ENCODE results near the gene SPOCK1.

Gene SPOCK1

GRCh38 chr5:137071526-137071925, 427.6 kb downstream of the SPOCK1 start:
- DNase-seq (ENCODE audit: low read depth), result no peak

- DNase-seq (ENCODE audit: low read depth), result no peak
Observed at GRCh38 chr5:137070521-137070920, 428.6 kb downstream of the SPOCK1 start.

- DNase-seq (ENCODE audit: low read depth), result no peak
Observed at GRCh38 chr5:137069358-137069757, 429.8 kb downstream of the SPOCK1 start.

- no peak for DNase-seq (ENCODE audit: low read depth)
Observed at GRCh38 chr5:137061382-137061781, 437.7 kb downstream of the SPOCK1 start.

DNA sequence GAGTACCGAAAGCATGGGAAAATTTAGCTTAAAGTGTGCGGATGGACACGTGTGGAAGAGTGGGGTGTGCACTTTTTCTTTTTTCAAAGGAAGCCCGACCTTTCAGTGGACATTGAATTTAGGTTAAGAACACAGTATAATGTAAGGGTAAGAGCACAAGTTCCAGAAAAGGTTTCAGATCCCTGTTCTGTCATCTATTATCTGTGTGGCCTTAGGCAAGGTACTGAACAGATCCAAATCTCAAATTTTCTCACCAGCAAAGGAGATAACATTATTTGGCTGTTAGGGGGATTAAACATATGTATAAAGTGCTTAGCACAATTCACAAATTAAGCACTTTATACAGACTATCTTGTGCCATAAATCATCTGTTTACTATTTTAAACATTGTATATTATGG, 441.0 kb downstream of the SPOCK1 start:
- DNase-seq (ENCODE audit: low read depth), result no peak

DNA sequence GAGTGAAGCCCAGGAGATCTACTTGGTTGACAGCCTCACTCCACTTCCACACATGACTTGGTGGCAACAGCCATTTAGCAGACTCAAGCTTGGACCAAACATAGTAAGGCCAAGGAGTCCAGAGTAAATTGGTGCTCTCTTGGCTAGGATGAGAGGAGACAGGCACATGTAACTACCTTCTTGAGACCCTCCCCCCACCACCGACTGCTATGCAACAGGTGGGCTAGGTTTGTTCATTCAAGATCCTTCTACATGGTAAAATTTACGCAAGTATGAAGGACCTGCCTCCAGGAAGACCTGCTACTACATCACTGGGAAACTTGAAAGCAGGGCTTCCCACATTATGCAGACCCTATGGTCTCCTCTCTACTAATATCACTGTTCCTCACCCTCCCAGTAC, 442.4 kb downstream of the SPOCK1 start:
- no peak for DNase-seq (ENCODE audit: low read depth)

DNA sequence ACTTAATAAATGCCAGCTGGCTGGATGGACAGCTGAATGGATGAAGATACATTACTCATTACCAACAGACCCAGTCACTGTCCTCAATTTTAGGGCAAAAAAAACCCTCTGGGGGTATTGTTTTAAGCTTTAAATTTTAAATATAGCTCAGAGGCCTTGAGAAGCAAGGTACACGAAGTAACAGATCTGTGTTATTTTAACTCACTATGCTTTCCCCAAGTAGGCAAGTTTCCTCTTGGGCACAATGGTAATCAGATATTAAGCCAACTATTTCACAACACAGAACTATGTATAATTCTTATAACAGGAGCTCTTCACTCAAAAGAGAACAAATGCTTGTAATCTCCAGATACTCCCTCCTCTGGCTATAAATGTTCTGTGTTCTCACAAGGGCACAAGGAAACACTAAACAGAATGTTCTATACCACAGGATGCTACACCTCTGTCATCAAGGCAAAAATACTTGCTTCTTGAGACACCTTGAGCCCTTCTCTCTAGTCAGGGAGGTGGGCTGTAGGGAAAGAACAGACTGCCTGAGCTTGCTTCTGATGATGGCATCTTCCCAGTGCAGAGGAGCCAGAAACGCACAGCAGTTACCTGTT, 443.8 kb downstream of the SPOCK1 start:
- no peak for DNase-seq (ENCODE audit: low read depth)

DNA sequence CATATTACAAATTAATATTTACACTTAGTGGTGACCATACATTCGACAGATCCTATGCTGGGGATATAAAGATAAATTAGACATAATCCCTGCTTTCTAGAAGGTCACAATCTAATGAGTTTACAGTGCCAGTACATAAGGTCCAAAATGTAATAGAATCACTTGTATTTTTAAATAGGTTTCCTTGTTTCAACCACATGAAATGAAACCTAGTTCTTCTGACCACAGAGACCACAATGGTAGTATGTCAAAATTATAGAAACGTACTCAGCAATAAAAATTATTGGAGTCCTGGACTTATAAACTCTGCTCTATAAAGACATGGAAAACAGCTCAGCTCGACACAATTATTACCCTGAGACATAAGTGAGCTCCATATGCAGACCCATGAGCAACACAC, 444.3 kb downstream of the SPOCK1 start:
- no peak for DNase-seq (ENCODE audit: low read depth)

DNA sequence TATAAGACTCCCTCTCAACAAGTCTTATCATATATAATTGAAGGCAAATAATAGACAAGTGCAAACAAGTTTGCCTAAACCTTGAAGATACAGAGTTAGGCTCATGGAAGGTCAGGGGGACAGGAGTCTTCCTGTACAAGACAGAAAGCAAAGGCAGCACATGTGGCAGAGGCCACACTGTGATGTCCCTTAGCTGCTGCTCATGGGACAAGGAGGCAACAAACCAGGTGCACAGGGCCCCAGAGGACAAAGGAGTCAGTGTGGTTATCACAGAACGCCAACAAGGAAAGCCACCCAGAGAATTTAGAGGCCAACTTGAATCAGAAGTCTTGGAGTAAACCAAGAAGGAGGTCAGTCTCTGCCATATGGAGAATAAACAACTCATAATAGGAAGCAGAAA, 444.8 kb downstream of the SPOCK1 start:
- no peak for DNase-seq (ENCODE audit: low read depth)

DNA sequence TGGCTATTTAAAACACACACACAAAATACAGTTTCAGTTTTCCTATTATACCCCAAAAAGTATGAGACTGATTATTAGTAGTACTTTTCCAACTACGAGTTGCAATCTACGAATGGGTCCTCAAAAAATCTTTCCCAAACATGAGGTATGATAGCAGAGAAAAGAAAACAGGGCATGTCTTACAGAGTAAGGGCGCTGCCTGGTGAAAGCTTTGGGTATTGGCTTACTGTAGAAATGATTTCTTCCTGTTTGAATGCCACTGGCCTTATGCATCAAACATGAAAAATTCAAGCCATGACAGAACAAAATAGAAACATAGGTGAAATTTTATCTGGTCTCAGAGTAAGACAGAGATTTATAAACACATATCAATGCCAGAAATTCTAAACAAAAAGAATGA, 448.0 kb downstream of the SPOCK1 start:
- peak; percentile 17 for DNase-seq (ENCODE audit: low read depth)

DNA sequence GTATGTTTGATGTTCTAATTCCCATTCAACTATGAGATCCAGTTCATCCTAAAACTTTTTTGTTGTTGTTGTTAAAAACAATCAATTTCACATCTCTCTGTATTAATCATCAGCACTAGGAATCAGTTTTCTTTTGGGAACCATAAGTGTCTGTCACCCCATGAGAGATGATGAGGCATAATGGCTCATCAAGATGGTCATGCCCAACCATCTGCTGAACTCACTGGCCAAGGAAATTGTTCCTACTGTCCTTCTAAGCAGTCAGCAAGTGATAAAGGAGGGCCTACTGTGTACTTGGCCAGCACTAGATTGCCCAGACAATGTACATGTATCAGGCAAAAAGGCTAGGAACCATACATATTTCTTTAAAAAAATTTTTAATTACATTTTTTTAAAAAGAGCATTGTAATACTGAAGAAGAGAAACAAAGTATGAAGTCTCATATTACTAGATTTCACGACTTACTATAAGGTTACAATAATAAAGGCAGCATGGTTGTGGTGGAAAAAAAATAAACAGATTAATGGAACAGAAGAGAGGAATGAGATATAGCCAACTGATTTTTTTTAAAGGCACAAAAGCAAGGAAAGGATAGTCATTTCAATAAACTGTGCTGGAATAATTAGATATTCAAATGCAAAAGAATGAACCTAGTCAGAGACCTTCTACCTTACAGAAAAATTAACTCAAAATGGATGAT, 458.3 kb downstream of the SPOCK1 start:
- peak; percentile 19 for DNase-seq (ENCODE audit: low read depth)

GRCh38 chr5:137040024-137040423, 459.1 kb downstream of the SPOCK1 start:
- DNase-seq (ENCODE audit: low read depth), result no peak

GRCh38 chr5:137037848-137038247, 461.3 kb downstream of the SPOCK1 start:
- no peak for DNase-seq (ENCODE audit: low read depth)

GRCh38 chr5:137036640-137037039, 462.5 kb downstream of the SPOCK1 start:
- no peak for DNase-seq (ENCODE audit: low read depth)

DNA sequence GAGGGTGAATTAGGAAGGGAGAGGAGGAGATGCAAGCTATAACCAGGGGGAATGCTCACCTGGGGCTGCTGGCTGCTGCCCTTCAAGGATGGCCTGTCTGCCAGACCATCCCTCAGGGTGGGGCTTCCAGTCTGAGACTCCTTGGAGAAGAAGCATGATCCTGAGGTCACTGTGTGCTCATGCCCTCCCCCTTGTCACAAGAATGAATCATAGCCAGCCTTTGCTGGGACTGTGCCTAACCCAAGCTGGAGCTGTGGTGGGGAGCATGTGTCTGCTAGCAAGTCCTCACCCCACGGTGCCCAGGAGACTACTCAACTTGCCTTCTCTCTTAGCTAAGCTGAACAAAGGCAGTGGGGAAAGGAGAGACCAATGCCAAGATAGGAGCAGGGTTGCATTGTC, 463.6 kb downstream of the SPOCK1 start:
- peak; percentile 12 for DNase-seq (ENCODE audit: low read depth)

- no peak for DNase-seq (ENCODE audit: low read depth)
Observed at GRCh38 chr5:137034764-137035479, 464.2 kb downstream of the SPOCK1 start.

GRCh38 chr5:137034213-137034612, 464.9 kb downstream of the SPOCK1 start:
- DNase-seq (ENCODE audit: low read depth), result no peak

DNA sequence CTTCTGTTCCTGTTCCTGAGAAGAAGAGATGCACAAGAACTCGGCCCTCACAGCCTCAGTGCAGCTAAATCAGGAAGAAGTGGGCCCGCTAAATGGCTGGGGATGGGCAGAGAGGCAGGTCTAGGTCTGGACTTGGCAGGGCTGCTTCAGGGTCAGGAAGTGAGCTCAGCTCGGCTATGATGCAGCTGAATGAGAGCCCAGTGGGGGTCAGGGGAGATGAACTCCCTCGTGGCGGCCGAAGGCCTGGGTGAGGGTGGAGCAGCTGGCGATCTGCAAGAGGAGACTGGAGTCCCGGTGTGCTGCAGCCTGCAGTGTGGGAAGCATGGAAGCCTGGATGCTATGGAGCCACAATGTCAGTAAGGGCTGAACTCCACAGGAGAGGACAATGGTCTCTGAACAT, 466.2 kb downstream of the SPOCK1 start:
- no peak for DNase-seq (ENCODE audit: low read depth)

- no peak for DNase-seq (ENCODE audit: low read depth)
Observed at GRCh38 chr5:137027758-137028157, 471.4 kb downstream of the SPOCK1 start.

GRCh38 chr5:137026296-137026695, 472.8 kb downstream of the SPOCK1 start:
- DNase-seq (ENCODE audit: low read depth), result no peak

DNA sequence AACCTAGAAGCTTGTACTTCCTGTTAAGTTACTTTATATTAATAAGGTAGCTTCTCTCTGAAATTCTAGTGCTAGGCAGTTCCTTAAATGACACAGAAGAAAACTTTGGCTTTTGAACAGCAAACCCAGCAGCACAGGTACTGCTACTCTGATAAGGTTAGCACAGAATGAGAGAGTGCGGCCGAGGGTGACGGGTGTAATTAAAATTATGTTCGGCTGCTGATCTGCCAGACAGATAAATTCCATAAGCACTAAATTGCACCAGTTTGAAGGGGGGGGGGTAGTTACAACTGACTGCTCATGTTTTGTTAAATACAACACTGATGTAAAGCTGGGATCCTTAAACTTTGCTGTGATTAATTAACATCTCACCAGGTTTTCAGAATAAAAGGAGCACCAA, 475.1 kb downstream of the SPOCK1 start:
- no peak for DNase-seq (ENCODE audit: low read depth)

GRCh38 chr5:137023371-137023770, 475.8 kb downstream of the SPOCK1 start:
- no peak for DNase-seq (ENCODE audit: low read depth)

GRCh38 chr5:137022725-137023124, 476.4 kb downstream of the SPOCK1 start:
- DNase-seq (ENCODE audit: low read depth), result no peak

Measured in ELR (cell line).